ENCODE results near the gene HK2.
"Not testable (repeated sequence)": the region's sequence is repeated elsewhere in the genome, so short reads cannot be mapped to it uniquely, and the experiment has no call there.

The HK2 gene

DNA sequence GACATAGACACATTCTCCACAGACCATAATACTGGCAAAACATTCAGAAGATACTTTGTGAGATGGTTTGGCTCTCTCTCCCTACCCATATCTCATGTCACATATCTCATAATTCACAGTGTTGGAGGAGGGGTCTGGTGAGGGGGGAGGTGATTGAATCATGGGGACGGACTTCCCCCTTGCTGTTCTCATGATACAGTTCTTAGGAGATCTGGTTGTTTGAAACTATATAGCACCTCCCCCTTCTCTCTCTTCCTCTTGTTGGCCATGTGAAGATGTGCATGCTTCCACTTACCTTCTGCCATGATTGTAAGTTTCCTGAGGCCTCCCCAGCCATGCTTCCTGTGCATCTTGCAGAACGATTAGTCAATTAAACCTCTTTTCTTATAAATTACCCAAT is 61.1 kb downstream of the HK2 start:
- peak; percentile 1 for DNase-seq (ENCODE audit: low spot score)

DNA sequence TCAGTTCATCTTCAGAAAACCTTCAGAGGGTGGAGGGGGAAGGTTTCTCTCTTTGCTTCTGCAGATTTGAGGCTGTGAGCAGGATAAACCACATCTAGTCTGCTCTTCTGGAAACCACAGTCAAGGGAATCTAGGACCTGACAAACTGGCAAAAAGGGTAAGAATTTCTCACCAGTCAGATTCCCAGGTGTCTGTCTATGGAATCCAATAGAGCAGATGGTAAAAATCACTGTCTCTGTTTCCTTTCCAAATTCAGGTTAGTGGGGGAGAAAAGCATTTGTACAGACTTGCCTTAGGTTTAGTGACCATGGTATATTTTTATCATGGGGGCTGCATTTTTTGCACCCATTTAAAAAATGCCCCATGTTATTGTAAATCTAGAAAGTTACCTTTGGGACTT is 62.3 kb downstream of the HK2 start:
- peak; percentile 1 for DNase-seq (ENCODE audit: low spot score)

DNA sequence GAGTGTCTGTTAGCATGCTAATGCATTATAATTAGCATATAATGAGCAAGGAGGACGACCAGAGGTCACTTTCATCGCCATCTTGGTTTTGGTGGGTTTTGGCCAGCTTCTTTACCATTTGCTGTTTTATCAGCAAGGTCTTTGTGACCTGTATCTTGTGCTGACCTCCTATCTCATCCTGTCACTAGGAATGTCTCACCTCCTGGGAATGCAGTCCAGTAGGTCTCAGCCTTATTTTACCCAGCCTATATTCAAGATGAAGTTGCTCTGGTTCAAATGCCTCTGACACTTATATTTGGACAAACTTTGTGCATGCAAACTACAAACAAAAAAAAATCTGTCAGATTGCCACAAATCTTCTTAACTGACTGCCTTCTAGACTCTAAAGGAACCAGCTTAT is 66.3 kb downstream of the HK2 start:
- DNase-seq (ENCODE audit: low spot score): peak; percentile 2

DNA sequence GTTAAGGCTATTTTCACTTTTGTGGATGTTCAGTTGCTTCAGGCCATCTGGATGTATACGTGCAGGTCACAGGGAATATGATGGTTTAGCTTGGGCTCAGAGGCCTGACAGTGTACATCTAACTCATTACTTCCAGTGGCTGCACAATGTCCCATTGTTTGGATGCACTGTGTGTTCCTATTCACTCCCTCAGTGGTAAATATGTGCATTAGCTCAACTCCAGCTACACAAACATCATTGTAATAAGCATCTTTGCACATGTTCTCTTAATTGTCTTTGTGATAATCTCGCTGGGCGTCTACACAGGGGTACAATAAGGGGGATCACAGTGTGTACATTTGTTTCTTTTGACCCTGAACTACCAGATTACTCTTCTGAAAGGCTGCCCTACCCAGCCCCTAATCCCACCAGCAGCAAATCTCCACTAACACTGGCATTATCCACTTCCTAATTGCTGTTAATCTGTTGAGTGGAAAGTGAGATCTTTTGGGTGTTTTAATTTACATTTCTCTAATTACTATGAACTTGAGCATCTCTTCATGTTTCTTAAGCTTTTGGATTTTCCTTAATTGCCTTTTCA is 68.4 kb downstream of the HK2 start:
- DNase-seq (ENCODE audit: low spot score): peak; percentile 4

DNA sequence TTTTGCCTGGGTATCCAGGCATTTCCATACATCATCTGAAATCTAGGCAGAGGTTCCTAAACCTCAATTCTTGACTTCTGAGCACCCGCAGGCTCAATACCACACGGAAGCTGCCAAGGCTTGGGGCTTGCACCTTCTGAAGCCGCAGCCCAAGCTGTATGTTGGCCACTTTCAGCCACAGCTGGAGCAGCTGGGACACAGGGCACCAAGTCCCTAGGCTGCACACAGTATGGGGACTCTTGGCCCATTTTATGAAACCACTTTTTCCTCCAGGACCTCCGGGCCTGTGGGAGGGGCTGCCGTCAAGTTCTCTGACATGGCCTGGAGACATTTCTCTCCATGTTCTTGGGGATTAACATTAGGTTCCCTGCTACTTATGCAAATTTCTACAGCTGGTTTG is 72.5 kb downstream of the HK2 start:
- DNase-seq (ENCODE audit: low spot score): no peak

DNA sequence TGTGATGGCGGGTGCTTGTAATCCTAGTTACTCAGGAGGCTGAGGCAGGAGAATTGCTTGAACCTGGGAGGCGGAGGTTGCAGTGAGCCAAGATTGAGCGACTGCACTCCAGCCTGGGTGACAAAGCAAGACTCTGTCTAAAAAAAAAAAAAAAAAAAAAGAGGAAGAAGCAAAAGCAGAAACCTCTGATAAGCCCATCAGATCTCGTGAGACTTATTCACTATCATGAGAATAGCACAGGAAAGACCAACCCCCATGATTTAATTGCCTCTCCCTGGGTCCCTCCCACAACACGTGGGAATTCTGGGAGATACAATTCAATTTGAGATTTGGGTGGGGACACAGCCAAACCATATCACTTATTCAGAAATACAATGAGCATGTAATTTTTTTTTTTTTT is 73.6 kb downstream of the HK2 start:
- not testable (repeated sequence) for DNase-seq (ENCODE audit: low spot score)

DNA sequence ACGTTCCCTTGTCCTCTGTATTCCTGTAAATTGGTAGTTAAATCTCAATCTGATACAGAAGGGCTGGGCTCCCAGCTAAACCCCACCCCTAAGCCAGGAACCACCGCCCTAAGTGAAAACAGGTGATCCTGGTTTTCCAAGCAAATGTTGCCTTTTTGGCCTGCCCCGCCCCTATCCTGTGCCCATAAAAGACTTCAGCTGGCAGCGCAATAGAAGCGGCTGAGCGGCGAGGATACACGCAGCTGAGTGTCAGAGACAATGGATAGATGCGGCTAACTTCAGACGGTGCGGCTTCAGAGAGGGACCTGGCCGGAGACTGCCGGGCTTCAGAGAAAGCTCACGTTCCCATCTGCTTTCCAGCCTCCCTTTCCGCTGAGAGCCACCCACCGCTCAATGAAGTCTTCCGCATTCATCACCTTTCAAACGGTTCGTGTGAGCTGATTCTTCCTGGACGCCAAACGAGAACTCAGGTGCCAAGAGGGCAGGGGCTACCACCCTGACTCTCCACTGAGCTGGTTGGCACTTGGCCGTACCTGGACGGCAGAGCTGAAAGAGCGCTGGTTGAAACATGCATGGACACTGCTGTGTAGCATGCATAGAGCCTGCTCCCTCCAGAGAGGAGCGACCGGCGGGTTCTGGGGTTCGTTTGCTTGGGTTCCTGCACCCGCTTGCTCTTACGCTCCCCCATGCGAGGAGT is 75.0 kb downstream of the HK2 start:
- DNase-seq (ENCODE audit: low spot score): no peak

DNA sequence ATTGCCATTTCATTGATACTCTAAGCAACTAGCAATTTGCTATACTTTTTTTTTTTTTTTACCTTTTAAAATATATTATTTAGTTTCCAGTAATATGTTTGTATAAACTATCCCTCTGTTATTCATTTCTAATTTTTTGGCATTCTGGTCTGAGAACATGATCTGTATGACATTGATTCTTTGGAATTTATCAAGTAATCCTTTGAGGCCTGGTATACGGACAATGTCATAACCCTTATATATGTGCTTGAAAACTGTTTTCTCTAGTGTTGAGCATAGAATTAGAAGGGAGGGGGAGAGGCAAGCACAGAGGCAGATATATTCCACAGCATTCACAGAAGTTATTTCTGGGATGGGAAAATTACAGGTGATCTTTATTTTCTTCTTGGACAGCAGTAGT is 76.3 kb downstream of the HK2 start:
- DNase-seq (ENCODE audit: low spot score): no peak

DNA sequence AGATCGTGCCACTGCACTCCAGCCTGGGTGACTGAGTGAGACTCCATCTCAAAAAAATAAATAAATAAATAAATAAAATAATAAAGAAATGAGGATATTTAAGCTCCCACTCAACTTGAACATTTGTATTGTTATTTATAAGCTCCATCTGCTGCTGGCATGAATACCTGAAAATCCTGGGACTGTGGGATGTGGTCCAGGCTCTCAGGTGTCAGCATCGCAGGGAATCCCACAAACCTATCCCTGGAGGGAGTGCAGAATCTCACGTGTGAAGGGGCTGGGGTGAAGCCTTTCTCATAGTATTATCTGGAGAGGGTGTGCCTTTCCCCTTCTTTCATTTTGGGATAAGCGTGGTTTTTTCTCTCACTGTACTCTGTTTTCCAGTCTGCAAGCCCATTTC is 77.1 kb downstream of the HK2 start:
- DNase-seq (ENCODE audit: low spot score): no peak

DNA sequence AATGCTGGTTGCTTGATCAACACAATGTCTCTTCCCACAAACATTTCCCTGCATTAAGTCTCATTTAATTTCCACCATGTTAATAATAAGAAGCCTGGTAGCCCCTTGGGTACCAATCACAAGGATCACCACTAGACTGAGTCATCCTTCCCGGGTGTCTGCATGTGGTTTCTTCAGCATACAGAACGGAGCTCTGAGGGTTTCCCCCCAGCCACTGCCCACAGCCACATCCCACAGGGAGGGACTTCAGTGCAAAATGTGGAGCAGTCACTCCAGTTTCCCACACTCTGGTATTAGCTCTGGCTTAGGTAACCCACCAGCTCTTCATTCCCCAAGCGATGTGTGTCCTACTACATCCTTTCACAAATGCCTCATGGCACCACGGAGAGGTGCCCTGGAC is 81.8 kb downstream of the HK2 start:
- no peak for DNase-seq (ENCODE audit: low spot score)

DNA sequence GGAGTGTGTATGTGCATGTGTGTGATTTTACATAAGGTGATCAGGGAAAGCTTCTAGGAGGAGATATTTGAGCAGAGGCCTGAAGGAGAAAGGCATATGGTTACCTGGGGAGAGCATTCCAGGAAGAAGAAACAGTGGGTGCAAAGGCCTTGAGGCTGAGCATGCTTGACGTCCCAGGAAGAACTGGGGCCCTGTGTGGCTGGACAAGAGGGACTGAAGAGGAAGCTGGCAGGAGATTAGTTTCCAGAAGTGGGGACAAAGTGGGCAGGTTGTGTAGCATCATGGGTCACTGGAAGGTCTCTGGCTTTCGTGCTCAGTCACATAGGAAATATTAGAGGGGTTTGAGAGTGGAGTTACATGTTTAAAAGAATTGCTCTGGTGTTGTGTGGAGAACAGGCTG is 82.5 kb downstream of the HK2 start:
- no peak for DNase-seq (ENCODE audit: low spot score)

DNA sequence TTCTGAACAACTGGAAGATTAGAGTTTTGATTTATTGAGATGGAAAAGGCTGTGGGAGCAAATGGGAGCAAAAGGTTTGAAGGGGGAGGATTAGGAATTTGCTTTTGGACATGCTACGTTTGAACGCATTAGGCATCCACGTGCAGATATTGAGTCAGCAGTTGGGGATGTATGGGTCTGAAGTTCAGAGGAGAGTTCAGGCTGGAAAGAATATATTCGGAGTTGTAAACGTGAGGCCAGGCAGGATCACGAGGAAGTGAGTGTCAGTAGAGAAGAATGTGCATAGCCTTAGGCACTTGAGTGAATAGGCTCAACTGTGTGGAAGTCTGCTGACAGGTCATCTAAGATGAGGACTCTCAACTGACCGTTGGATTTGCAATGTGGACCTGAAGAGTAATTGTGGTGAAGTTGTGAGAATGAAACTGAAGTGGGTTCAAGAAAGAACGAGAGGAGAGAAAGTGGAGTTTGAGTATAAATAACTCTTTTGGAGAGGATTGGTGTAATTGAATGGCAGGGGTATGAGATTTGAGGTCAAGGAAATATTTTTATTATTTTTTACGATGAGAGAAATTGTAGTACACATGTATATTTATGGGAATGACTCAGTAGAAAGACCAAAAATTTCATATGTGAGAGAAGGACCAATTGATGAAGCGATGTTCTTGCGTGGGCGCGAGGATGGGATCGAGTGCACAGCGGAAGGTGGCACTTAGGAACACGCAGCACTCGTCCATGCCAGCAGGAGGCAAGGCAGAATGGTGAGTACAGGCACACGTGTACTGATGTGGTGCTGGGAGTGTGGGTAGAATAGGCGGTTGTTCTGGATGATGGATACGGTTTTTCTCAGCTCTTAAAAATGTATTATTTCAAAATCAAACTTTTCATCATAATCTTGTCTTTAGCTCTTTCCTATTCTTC is 84.0 kb downstream of the HK2 start:
- DNase-seq (ENCODE audit: low spot score): no peak

DNA sequence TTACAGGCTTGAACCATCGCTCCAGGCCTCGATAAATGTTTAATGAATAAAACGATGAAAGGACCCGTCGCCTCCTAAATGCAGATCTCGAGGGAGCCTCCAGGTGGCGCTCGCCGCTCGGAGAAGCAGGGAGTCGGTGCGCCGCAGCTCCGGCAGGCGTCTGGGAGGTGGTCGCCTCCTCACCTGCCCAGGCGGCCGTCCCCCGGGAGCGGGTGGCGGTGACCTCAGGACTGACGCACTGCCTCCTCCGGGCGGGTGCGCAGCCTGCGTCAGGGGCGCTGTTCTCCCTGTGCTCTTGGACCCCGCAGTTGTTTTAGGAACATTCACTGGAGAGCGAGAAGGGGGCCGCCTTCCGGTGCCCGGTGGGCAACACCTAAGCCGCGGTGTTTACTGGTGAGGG is 85.9 kb downstream of the HK2 start:
- no peak for DNase-seq (ENCODE audit: low spot score)

DNA sequence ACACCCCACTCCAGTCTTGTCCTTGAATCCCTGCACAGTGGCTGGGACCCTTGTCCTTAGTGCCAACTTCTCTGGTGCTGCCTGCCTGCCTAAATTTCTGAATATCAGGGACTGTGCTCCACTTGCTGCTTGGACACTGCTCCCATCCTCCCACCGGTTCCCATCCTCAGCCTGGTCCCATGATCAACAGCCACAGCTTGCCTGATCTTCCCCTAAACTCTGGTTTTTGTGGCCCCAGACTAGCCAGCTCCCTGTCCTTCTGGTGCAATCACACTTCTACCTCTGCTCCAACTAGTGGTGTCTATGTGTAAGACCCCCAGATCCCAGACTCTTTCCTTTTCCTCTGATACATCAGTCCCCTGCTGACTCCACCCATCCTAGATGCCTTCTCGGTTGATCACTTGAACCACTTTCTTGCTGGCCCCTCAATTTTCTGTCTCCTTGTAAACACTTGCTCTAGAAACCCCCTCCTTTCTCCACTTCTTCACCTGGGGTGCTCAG is 87.4 kb downstream of the HK2 start:
- no peak for DNase-seq (ENCODE audit: low spot score)

DNA sequence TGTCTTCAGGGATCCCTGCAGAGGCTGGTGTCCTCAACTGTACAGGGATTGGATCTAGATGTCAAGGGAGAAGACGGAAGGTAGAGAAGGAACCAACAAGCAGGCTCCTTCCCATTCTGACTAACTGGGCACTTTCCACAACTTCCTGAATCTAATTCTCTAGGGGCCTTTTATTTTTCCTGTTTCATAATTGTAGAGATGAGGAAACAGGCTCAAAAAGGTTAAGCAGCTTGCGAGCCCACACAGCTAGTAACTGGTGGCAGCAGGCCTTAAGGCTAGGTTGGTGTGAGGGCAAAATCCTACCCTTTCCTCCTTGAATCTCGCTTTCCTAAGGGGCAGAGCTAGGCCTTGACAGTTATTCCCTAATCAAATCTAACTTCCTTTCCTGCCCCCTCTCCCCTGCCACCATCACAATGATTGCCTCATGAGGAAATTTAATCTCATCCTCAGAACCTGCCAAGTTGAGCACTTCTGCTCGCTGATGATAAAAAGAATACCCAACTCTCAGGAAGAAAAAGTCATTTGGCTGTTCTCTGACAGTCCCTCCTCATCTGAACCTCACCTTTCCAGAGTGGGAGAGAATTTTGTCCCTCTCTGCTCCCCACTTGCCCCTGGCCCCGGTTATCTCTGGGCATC is 88.8 kb downstream of the HK2 start:
- DNase-seq (ENCODE audit: low spot score): no peak

DNA sequence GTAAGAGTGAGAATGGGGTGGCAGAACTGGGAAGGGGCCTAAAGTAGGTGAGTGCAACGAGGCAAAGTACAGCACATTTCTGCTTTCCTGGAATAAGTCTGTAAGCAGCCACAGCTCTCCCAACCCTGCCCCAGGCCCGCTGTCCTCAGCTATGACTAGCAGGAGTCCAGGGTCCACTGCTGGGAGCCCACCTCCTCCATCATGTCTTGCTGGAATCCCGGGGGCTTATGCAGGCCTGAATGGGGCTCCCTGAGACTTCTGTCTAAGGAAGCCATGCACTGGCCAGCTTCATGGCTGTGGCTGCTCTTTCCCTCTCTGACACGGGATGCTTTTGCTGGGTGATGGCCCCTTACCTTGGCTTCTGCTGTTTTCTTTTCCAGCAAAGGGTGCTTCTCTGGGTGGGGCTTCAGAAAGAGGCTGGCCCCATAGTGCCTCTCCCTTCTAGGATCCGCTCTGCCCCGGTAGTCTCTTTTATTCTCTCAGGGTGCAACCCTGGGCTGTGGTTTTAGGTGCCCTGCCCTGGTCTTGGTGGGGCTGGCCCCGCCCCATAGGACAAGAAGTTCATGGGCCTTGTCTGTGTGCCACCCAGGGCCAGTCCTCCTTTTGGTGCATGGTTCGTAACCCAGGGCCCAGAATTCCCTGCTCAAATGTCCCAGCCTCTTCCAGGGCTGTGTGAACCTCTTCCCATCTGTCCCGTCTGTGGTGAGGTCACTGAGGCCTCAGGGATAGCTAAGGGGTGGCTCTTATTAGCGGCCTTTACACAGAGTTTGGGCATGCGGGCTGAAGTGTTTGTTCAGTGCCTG is 90.7 kb downstream of the HK2 start:
- no peak for DNase-seq (ENCODE audit: low spot score)

DNA sequence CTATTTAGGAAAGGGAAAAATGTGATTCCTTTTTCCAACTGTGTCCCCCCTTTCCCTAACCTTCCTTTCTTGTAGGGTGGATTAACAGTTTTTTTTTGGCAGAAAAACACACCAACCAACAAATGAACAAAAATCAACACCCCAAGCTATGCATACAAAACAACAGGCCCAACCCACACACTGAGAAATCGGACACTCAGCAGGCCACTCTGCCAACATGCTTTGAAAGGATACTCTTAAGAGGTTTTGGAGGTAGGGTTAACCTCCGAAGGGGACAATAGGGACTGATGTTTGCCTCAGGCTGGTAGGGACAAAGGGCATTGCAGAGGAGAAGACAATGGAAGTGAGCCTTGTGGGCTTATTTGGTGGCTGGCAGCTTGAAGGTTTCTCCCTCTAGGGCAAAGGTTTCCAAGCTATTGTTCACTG is 91.4 kb downstream of the HK2 start:
- DNase-seq (ENCODE audit: low spot score): no peak

DNA sequence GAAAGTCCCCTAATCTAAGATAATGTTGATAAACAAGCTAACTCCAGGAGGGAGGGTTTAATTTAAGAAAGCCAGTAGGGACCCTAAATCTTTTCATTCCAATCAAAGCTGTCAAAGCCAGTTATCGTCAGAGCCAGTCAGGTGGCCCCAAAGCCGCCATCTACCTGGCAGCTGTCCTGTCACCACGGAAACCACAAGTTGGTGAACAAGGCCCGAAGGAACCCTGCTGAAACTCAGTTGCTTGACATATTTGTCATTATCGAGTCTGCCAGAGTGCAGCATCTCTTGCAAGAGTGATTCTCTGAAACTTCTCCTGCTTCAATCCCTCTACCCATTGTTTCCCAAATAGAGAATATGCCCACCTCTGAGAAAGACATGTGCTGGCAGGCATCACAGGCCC is 93.7 kb downstream of the HK2 start:
- DNase-seq (ENCODE audit: low spot score): no peak

DNA sequence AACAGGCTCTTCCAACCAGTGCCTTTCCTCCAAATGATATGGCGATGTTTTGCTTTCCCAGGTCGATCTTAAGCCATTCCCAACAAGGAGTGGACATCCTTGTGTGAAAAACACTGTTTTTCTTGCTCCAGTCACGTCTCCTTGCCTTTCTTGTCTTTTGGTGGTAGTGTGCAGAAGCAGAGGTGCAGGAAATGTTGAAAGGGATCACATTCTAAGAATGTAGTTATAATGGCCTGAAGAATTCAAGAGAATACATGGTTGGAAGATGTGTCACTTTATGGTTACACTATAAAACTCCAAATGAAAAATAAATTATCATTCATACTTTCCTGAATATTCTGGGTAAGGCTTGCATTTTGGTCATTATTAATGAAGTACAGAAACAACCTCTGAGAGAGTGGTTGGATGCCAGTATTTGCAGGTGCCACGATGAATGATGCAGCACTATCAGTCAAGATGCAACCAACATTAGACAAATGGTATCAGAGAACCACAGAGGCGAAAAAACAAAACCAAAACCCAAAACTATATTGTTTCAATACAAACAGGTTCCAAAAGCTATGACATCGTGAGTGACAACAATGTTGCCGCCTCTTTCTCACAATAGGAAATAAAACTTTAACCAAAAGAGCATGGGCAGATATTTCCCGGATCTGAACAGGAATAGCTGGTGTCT is 97.0 kb downstream of the HK2 start:
- DNase-seq (ENCODE audit: low spot score): no peak

DNA sequence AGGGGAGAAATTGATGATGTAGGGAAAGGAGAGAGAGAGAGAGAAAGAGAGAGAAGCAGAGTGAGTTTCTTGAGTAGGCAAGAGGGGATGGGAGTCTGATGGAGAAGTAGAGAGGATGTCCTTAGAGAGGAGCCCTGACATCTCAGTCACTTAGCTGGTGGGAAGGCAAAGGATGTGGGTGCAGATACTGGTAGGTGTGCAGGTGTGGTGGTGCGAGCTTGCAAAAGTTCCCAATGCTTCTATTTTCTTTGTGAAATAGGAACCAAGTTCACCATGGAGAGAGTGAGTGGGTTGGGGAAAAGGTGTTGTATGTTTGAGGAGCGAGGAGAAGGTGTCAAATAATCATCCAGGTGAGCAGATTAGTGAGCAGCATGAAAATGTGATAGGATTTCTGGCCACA is 98.0 kb downstream of the HK2 start:
- no peak for DNase-seq (ENCODE audit: low spot score)

DNA sequence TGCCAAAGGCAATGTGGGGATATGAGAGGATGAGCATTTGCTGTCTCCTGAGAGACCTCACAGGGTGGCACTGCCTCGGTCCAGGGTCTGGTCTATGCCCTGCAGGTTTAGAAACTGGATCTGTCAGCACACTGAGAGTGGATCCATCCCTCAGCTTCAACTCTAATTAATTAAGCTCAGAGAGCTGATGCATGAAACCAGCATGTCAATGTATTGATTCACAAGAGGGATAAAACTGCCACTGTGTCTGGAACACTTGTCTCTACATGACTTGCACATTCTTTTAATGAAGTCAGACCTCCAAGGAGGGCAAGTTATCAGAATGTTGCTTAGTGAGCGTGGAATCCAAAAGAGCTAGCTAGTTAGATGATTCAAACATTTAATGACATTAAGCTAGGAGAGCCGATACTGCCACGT is 102.1 kb downstream of the HK2 start:
- no peak for DNase-seq (ENCODE audit: low spot score)

All from left forelimb (tissue), 1 donor.